HG03045 (cell line): ENCODE results near the gene CTTN.

Experiments used
- ATAC-seq: cut with Tn5 transposase; IDR thresholded peaks from one replicate; pipeline ENCODE4 v1.9.1; 2021; ENCODE audit warnings: mild to moderate bottlenecking, moderate library complexity; ENCODE audit not compliant: unreplicated experiment

CTTN gene

GRCh38 chr11:70424765-70425344 lies 26.5 kb downstream of the CTTN start:
- no peak for ATAC-seq

GRCh38 chr11:70427436-70427835 lies 29.1 kb downstream of the CTTN start:
- no peak for ATAC-seq

- ATAC-seq = no peak
These were observed 30.5 kb downstream of the CTTN start for GRCh38 chr11:70428701-70429427.

- no peak for ATAC-seq
These were observed 31.0 kb downstream of the CTTN start for GRCh38 chr11:70429428-70429705.

GRCh38 chr11:70429724-70430521 lies 31.6 kb downstream of the CTTN start:
- no peak for ATAC-seq

GRCh38 chr11:70430671-70431574 lies 32.6 kb downstream of the CTTN start:
- ATAC-seq = no peak

- ATAC-seq = no peak
These were observed 33.3 kb downstream of the CTTN start for GRCh38 chr11:70431611-70432010.

- ATAC-seq = no peak
These were observed 33.7 kb downstream of the CTTN start for GRCh38 chr11:70432065-70432464.

GRCh38 chr11:70432580-70432979 lies 34.3 kb downstream of the CTTN start:
- no peak for ATAC-seq

- ATAC-seq = no peak
These were observed 34.7 kb downstream of the CTTN start for GRCh38 chr11:70433038-70433437.

- no peak for ATAC-seq
These were observed 35.2 kb downstream of the CTTN start for GRCh38 chr11:70433526-70433925.

GRCh38 chr11:70433966-70434812 lies 35.9 kb downstream of the CTTN start:
- ATAC-seq = no peak

- ATAC-seq = no peak
These were observed 36.5 kb downstream of the CTTN start for GRCh38 chr11:70434813-70435278.

- no peak for ATAC-seq
These were observed 37.0 kb downstream of the CTTN start for GRCh38 chr11:70435361-70435760.

GRCh38 chr11:70435765-70436500 lies 37.6 kb downstream of the CTTN start:
- ATAC-seq = no peak

- no peak for ATAC-seq
These were observed 38.2 kb downstream of the CTTN start for GRCh38 chr11:70436501-70436860.

- no peak for ATAC-seq
These were observed 38.9 kb downstream of the CTTN start for GRCh38 chr11:70437111-70437784.

- ATAC-seq = no peak
These were observed 41.9 kb downstream of the CTTN start for GRCh38 chr11:70440206-70440605.

- ATAC-seq = no peak
These were observed 45.4 kb downstream of the CTTN start for GRCh38 chr11:70443773-70444030.
